Upper lobe of right lung (tissue), 1 donor: Measurements from ENCODE around the gene SMARCD2. TPM values are rescaled to one million over a fixed set of nuclear protein-coding genes. Genes with fewer than 3 reads are reported as not detected.

Experiments
- ATAC-seq: fragments of 200-7000 bp; cut with Tn5 transposase; one replicate; pipeline ENCODE4 v1.9.1; 2020; ENCODE audit warnings: mild to moderate bottlenecking, moderate library complexity
- DNase-seq: peaks from one replicate; pipeline ENCODE4 v3.0.0-alpha.2; 2020
- H3K27ac ChIP-seq: fragments of 200-600 bp; one replicate; pipeline ENCODE4 v1.8.0; 2022
- H3K27me3 ChIP-seq: fragments of 200-600 bp; one replicate; pipeline ENCODE4 v1.8.0; 2022; ENCODE audit warnings: mild to moderate bottlenecking
- H3K36me3 ChIP-seq: fragments of 200-600 bp; one replicate; pipeline ENCODE4 v1.8.0; 2022
- H3K4me1 ChIP-seq: fragments of 200-600 bp; one replicate; pipeline ENCODE4 v1.8.0; 2022
- H3K4me3 ChIP-seq: fragments of 200-600 bp; one replicate; pipeline ENCODE4 v1.8.0; 2022; ENCODE audit warnings: mild to moderate bottlenecking
- H3K9me3 ChIP-seq: fragments of 200-600 bp; one replicate; pipeline ENCODE4 v1.8.0; 2022
- intact Hi-C: fragments of 100-400 bp; cut with DNase I; formaldehyde crosslinking; loops from one replicate; pipeline ENCODE4 v1.11.0; 2022
- total RNA-seq: library from RNA; stranded (reverse); fragmentation: NEBNext Ultra II Directional; extraction: Animal tissue kit (Norgen Biotek cat#: 25700); gene quantifications from one replicate; pipeline ENCODE4 v1.2.1, GENCODE V29; 2021
- TF ChIP-seq, protein P1 (sequence below): fragments of 200-600 bp; IDR thresholded peaks from one replicate; pipeline ENCODE4 v1.8.0; 2022; ENCODE audit warnings: antibody characterized with exemption
- donor health status: DM: no; HTN: yes; CAD: no; lungs with severe emphysema.

The SMARCD2 gene
- total RNA-seq, 1 donor from 2014 or later = 74.6 TPM

DNA sequence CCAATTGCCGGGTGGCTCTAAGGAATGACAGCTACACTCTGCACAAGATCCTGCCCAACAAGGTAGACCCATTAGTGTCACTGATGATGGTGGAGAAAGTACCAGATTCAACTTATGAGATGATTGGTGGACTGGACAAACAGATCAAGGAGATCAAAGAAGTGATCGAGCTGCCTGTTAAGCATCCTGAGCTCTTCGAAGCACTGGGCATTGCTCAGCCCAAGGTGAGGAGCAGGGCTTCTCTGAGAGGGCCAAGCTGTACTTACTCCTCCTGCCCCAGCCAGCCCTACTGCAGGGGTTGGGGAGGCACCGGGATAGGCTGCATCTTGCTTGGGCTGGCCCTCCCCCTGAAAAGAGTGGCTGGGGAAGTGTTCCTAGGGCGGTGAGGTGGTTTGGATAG lies 12.2 kb downstream of the SMARCD2 start:
- no peak overlapping the region for H3K27ac ChIP-seq
- peaks cover 73% of the 10 kb centered on the region for H3K36me3 ChIP-seq
- no peaks in the 10 kb centered on the region for H3K9me3 ChIP-seq
- H3K4me1 ChIP-seq = peaks cover 30% of the 10 kb centered on the region
- intact Hi-C loops = no loop called here
- no peaks in the 10 kb centered on the region for H3K27me3 ChIP-seq
- no peak for DNase-seq
- TF ChIP-seq, protein P1, sequence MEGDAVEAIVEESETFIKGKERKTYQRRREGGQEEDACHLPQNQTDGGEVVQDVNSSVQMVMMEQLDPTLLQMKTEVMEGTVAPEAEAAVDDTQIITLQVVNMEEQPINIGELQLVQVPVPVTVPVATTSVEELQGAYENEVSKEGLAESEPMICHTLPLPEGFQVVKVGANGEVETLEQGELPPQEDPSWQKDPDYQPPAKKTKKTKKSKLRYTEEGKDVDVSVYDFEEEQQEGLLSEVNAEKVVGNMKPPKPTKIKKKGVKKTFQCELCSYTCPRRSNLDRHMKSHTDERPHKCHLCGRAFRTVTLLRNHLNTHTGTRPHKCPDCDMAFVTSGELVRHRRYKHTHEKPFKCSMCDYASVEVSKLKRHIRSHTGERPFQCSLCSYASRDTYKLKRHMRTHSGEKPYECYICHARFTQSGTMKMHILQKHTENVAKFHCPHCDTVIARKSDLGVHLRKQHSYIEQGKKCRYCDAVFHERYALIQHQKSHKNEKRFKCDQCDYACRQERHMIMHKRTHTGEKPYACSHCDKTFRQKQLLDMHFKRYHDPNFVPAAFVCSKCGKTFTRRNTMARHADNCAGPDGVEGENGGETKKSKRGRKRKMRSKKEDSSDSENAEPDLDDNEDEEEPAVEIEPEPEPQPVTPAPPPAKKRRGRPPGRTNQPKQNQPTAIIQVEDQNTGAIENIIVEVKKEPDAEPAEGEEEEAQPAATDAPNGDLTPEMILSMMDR = no peak
- no peak overlapping the region for H3K4me3 ChIP-seq
- ATAC-seq = no peak

DNA sequence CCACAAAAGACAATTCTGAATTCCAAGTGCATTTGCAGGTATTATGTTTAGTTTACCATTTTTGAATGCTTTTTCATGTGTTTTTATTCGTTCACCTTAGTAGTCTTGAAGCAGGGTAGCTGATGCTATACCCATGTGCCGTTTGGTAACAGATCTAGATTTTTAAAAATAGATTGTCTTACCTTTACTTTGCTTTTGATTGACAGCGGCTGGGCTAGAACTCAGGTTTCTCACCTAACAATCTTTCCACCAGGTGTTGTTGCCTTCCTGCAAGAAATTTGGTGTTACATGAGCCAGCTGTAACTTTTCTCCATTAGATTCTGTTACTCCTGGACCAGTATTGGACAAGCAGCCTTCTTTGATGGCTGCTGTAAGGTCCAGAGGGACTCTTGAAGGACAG lies 13.5 kb downstream of the SMARCD2 start:
- no peaks in the 10 kb centered on the region for H3K9me3 ChIP-seq
- intact Hi-C loops = no loop called here
- no peak overlapping the region for H3K27ac ChIP-seq
- peaks cover 24% of the 10 kb centered on the region for H3K4me1 ChIP-seq
- no peaks in the 10 kb centered on the region for H3K27me3 ChIP-seq
- peaks cover 73% of the 10 kb centered on the region for H3K36me3 ChIP-seq
- TF ChIP-seq, protein P1 = no peak
- DNase-seq (no peak), ATAC-seq (no peak)
- H3K4me3 ChIP-seq = no peak overlapping the region

DNA sequence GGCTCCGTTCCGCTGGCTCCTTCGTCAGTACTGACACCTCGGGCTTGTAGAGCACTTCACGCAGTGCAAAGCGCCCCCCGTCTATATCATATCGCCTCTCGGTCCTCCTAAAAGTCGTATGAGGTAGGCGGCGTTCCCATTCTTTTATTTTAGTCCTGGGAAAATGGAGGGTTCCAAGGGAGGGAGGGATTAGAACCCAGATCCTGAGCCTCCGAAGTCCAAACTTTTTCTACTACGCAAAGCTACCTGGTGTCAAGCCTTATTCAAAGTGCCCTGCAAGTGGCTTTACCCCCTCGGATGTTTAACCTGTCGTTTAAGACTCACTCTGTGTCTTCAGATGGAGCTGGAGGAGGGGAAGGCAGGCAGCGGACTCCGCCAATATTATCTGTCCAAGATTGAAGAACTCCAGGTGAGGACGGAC lies 14.7 kb downstream of the SMARCD2 start:
- TF ChIP-seq, protein P1 = no peak
- peaks cover 24% of the 10 kb centered on the region for H3K4me1 ChIP-seq
- peak overlapping the region; percentile 98 for H3K4me3 ChIP-seq
- intact Hi-C loops = no loop called here
- peaks cover 73% of the 10 kb centered on the region for H3K36me3 ChIP-seq
- no peaks in the 10 kb centered on the region for H3K27me3 ChIP-seq
- H3K27ac ChIP-seq = peak overlapping the region; percentile 94
- H3K9me3 ChIP-seq = no peaks in the 10 kb centered on the region
- DNase-seq (no peak), ATAC-seq (no peak)

DNA sequence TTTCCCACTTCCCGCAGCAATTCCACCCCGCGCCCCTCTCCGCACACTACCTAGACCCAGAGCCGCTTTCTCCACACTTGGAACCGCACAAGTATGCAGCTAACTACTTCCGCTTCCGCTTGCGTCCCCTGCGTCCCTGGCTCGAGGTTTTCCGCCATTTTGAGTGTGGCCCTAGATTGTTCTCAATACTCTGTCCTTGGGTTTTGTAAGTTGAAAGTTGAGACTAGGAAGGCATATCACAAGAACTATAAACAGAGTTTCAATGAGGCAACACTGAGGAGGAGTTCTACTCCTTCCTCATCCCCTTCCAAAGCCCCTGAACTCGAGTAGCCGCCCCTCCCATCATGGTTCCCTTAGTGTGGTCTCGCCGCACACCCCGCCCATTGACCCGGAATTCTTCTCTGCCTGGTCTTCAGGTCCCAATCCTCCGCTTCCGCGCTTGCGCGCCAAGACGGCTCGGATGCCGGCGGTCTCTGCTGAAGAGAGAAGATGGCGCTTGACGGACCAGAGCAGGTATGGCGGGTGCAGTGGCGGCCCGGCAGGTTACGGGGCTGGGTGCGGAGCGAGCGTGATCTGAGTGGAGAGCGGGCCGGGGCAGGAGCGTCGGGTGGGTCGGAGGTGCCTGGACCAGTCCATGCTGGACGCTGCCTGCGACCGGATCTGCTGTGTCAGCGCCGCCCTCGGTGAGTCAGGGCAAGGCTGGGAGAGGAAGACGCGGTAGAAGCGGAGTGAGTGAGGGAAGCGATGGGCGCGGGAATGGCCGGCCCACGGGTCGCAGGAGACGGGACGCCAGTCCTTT lies 15.3 kb downstream of the SMARCD2 start, which contains the start of the genes FTSJ3 and PSMC5:
Gene FTSJ3 (minus strand): TSS at position 662 of the 799 bp plus-strand sequence. CDS start 761 bp downstream, outside the sequence.
Gene PSMC5 (plus strand): TSS at position 430 of the 799 bp plus-strand sequence. CDS start 60 bp downstream, at position 490.
- ATAC-seq (peak; percentile 95), DNase-seq (peak; percentile 97)
- intact Hi-C loops = no loop called here
- Histone ChIP-seq H3K4me3 (peak within 1 kb of the TSS; percentile 98), H3K9me3 (no peaks in the 10 kb centered on the region), H3K27me3 (no peaks in the 10 kb centered on the region), H3K36me3 (peaks cover 73% of the 10 kb centered on the region), H3K27ac (peak within 1 kb of the TSS; percentile 94), H3K4me1 (peaks cover 24% of the 10 kb centered on the region)
- TF ChIP-seq, protein P1 = peak; percentile 54

DNA sequence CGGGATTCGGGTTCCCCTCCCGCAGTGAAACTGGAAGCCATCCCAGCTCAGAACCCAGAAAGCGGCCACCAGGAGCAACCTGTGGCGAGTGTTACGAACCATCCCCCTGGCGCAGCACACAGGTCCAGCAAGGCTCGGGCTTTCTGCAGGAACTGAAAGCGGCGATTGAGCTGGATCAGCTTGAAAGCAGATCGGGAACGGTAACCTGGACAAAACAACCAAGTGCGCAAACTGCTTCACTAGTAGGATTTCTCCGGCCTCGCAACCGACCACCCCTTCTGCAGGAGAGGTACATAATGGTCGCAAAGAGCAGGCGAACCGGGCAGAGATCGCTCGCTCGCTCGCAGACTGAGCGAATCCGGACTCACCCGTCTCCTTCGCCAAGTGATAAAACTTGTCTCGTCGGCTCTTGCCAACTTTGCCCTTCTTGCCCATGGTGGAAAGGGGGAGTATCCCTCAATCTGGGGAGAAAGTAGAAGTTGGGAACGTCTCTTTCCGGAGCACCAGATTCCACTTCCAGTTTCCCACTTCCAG lies 15.9 kb downstream of the SMARCD2 start:
- TF ChIP-seq, protein P1 = no peak
- Histone ChIP-seq H3K27ac (peak overlapping the region; percentile 94), H3K27me3 (no peaks in the 10 kb centered on the region), H3K4me3 (peak overlapping the region; percentile 98), H3K9me3 (no peaks in the 10 kb centered on the region), H3K36me3 (peaks cover 73% of the 10 kb centered on the region), H3K4me1 (peaks cover 24% of the 10 kb centered on the region)
- intact Hi-C loops = no loop called here
- DNase-seq (no peak), ATAC-seq (peak; percentile 3)
